Activated T-cell treated with anti-CD3 and anti-CD28 coated beads, Interleukin-2, amount 50 U/mL, for 24 hours (primary cell): ENCODE data around the gene LTBP3.

Source experiments
- DNase-seq: peaks from one replicate; pipeline ENCODE4 v3.0.0-alpha.2; 2020
- H3K27ac Mint-ChIP-seq: 2 replicates; pipeline ENCODE4 v1.8.0; 2020; ENCODE audit warnings: mild to moderate bottlenecking, mixed read lengths
- H3K27me3 Mint-ChIP-seq: 2 replicates; pipeline ENCODE4 v1.8.0; 2020; ENCODE audit warnings: mixed read lengths
- H3K36me3 Mint-ChIP-seq: 2 replicates; pipeline ENCODE4 v1.8.0; 2020; ENCODE audit warnings: low read depth, mixed read lengths
- H3K4me1 Mint-ChIP-seq: 2 replicates; pipeline ENCODE4 v1.8.0; 2020; ENCODE audit warnings: low read depth, mixed read lengths
- H3K4me3 Mint-ChIP-seq: 2 replicates; pipeline ENCODE4 v1.8.0; 2020; ENCODE audit warnings: mild to moderate bottlenecking, moderate library complexity, mixed read lengths
- H3K9me3 Mint-ChIP-seq: 2 replicates; pipeline ENCODE4 v1.8.0; 2020; ENCODE audit warnings: mixed read lengths

Gene LTBP3

DNA sequence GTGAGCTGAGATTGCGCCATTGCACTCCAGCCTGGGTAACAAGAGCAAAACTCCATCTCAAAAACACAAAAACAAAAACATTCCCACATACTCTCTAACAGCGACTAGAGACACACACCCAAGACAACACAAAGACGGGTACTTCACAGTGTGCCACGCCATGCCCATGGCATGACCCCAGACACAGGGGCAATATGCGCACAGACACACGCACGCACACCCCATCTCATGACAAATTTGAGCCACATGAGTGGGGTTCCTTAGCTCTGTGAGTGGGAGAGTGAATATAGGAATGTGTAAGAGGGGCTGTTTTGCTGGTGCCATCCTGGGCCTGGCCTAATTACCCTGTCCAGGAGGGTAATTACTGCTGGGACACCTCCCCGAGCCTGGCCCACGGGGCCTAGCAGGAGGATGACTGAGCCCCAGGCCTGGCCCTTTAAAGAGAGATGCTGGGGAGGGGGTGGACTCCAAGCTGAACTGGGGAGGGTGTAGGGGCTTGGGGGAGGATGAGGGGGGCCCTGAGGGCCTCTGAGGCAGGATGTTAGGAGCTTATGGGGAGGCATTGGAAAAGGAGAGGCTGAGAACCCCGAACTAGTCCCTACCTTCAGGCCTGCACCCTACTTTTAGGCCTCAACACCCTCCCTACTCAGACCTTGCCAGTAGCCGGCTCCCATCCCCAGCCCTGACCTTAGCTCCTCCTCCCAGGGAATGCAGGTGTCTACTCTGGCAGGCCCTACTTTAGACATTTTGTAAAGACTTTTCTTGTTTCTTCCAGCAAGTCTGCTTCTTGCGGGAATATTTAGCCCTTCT, 1.5 kb downstream of the LTBP3 start:
- Mint-ChIP-seq H3K9me3 (no peaks in the 10 kb centered on the region), H3K27me3 (no peaks in the 10 kb centered on the region), H3K4me1 (peaks cover 76% of the 10 kb centered on the region)

DNA sequence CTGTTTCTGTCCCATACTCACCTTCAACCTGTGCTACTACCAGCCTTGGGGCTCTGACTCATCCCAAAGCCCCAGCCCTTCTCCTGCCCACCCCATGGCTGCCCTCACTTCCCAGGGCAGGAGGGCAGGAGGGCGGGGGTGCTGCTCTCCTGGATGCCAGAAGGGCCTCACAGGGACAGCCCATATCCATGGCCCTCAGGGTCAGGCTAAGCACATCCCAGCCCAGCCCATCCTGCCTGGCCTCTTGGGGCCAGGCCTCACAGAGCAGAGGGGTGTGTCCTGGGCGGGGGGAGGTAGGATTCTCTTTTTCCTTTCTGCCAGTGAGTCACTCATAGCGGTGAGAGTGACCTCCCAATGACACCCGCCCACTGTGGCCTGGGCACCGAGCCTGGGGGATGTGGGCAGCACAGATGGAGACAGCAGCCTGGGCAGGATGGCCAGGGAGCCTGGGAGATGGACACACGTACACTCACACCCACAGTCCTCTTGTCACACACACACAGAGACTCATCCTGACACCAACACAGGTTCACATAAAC, 2.4 kb downstream of the LTBP3 start:
- Mint-ChIP-seq H3K4me3 (peak overlapping the region; percentile 84), H3K4me1 (peaks cover 76% of the 10 kb centered on the region)

More for the DNA sequence above, 1.5 kb downstream of the LTBP3 start:
- DNase-seq, result no peak
- Mint-ChIP-seq H3K4me3 (peak overlapping the region; percentile 84), H3K27ac (peak overlapping the region; percentile 92), H3K36me3 (peaks cover 4% of the 10 kb centered on the region)

DNA sequence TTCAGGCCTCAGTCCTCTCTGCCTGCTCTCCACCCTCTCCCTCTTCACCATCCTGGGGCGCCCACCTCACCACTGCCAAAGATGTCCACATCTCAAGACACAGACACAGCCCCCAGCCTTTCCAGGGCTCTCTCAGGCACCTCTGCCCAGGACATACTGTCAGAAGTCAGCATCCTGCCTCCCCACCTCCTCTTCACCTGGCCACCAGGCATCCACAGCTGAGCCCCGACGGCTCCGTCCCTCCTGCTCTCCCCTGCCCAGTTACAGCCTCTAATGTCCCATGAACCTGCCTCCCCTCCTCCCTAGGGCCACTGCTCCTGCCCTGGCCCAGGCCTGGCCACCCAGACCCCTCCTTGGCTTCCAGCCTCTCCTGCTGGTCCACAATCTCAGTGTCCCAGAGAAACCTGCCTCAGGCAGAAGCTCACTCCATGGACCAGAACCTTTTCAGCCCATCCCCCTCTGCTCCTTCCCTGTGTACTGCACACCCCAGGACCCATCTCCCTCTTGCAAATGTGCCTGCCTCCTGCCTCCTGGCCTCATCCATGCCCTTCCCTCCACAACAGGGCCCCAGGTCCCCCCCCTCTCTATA, 3.2 kb downstream of the LTBP3 start:
- H3K4me1 Mint-ChIP-seq, result peaks cover 68% of the 10 kb centered on the region
- H3K27ac Mint-ChIP-seq, result peak overlapping the region; percentile 87
- H3K4me3 Mint-ChIP-seq, result peak overlapping the region; percentile 57

More for the DNA sequence above, 2.4 kb downstream of the LTBP3 start:
- DNase-seq, result peak; percentile 55
- H3K27me3 Mint-ChIP-seq, result no peaks in the 10 kb centered on the region
- peaks cover 13% of the 10 kb centered on the region for H3K36me3 Mint-ChIP-seq
- H3K27ac Mint-ChIP-seq, result peak overlapping the region; percentile 88
- no peaks in the 10 kb centered on the region for H3K9me3 Mint-ChIP-seq

DNA sequence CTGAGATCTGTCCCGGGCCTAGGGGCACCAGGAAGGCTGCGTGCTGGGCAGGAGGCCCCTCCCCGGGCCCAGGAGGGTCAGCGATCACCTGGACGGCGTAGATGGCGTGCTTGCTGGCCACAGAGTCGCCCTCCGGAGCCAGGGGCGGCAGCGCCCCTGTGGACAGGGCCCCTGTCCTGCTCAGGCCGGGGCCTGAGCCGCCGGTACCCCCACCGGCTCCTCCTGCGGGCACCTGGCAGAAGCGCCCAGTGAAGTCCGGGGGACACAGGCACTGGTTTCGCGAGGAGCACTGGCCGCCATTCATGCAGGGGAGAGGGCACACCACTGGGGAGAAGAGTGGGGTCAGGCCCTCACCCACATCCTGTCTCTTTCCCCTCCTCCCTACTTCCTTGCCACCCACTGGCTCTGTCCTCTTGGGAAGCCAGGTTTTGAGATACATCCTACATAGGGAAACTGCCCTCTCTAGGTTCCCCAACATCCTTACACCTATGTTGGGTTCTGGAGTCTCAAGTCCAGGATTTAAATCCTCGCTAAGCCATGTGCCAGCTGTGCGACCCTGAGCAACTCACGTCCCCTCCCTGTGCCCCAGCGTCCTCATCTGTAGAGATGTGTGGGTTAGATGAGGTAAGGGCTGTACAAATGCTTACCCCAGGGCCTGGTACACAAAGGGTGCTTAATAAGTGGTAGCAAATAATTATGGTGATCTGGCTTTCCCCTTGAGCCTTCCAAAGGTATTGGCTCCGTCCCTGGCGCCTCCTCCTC, 3.9 kb downstream of the LTBP3 start:
- Mint-ChIP-seq H3K27ac (peak overlapping the region; percentile 87), H3K36me3 (peaks cover 19% of the 10 kb centered on the region), H3K9me3 (no peaks in the 10 kb centered on the region), H3K4me1 (peaks cover 61% of the 10 kb centered on the region), H3K27me3 (no peaks in the 10 kb centered on the region), H3K4me3 (peak overlapping the region; percentile 57)
- DNase-seq, result no peak

More for the DNA sequence above, 3.2 kb downstream of the LTBP3 start:
- no peaks in the 10 kb centered on the region for H3K27me3 Mint-ChIP-seq
- H3K9me3 Mint-ChIP-seq, result no peaks in the 10 kb centered on the region
- H3K36me3 Mint-ChIP-seq, result peaks cover 15% of the 10 kb centered on the region
- no peak for DNase-seq

DNA sequence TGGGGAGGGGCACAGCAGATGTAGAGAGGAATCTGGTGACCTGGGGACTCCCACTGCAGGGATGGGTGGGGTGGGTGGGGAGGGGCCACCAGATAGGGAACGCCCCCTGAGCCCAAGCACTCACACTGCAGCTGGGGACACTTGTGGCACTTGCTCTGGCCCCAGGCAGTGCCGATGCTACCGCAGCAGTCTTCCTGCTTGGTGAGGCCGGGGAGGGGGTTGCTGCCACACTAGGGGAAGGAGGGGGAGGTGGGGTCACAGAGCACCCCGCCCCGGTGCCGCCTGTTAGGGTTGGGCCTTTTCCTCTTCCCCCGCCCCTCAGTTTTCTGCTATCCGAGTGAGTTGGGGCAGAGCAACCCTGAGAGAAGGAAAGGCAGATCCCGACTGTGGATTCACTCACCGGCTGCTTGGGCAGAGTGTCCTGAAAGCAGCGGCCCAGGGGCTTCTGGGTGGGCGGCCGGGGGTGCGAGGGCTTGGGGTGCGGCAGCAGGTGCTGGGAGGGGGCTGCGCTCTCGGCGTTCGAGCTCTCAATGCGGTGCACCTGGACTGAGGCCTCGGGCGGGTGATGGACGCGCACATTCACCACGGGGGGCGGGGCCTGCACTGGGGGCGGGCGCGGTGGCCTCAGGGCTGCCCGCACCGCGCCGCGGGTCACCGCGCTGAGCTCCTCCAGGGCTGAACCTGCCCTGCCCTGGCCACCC, 4.7 kb downstream of the LTBP3 start:
- H3K27me3 Mint-ChIP-seq, result no peaks in the 10 kb centered on the region
- H3K4me3 Mint-ChIP-seq, result peak overlapping the region; percentile 49
- peaks cover 22% of the 10 kb centered on the region for H3K36me3 Mint-ChIP-seq
- no peak overlapping the region for H3K27ac Mint-ChIP-seq
- peak; percentile 78 for DNase-seq
- H3K9me3 Mint-ChIP-seq, result no peaks in the 10 kb centered on the region
- H3K4me1 Mint-ChIP-seq, result peaks cover 65% of the 10 kb centered on the region

DNA sequence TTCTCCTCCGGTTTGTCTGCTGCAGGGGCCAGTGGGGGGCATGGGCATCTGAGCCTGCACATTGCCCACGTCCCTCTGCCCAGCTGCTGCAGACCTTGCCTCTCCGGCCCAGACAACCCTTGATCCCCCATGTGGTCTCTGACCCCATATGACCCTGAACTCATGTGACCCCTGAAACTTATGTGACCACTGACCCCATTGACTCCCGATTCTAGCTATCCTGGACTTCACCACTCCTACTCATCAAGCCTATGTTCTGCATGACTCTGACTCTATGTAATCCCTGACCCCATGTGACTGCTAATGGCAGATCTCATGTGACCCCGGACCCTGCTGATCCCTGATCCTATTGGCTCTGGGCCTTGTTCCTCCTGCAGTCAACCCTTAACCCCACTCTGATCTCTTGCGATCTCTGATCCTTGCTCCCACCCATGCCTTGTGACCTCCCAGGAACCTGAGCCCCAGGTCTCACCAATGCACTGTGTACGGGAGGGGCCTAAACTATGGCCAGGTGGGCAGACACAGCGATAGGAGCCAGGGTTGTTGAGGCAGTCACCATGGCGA, 5.7 kb downstream of the LTBP3 start:
- Mint-ChIP-seq H3K4me1 (peaks cover 73% of the 10 kb centered on the region), H3K27ac (peak overlapping the region; percentile 54), H3K9me3 (no peaks in the 10 kb centered on the region), H3K4me3 (no peak overlapping the region), H3K27me3 (no peaks in the 10 kb centered on the region), H3K36me3 (peaks cover 26% of the 10 kb centered on the region)
- DNase-seq, result no peak

DNA sequence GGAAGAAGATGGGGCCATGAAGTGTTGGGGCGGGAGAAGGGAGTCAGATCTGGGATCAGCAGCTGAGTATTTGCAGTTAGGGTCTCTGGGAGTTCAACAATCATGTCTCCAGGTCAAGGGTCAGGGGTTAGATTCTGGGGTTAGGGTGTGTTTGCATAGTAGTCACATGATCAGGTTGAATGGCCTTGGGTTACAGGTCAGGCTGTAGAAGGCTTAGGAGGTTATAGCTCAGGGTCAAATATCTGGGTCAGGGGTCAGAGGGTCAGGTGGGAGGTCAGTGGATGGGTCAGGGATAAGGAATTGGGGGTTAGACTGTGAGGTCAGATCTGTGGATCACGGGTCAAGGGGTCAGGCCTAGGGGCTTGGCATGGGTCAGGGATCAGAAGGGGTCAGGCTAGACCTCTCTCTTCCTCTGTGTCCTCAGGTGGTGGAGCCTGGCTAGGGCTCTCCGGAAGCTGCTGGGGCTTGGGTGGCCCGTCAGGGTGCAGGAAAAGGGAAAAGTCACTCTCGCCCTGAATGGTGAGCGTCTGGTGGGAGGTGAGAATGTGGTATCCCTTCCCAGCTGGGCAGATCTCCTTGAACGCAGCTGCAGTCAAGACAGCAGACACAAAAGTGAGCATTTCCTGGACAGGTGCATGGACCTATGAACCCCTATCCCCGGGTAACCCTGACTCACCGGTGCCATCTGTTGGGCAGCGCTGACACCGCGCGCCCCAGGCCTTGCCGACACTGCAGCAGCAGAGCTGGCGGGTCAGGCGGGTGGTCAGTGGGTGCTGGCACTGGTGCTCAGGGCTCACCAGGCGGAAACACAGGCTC, 6.4 kb downstream of the LTBP3 start:
- Mint-ChIP-seq H3K27me3 (no peaks in the 10 kb centered on the region), H3K27ac (peak overlapping the region; percentile 54), H3K4me3 (no peak overlapping the region), H3K9me3 (no peaks in the 10 kb centered on the region), H3K4me1 (peaks cover 73% of the 10 kb centered on the region), H3K36me3 (peaks cover 26% of the 10 kb centered on the region)
- peak; percentile 77 for DNase-seq

DNA sequence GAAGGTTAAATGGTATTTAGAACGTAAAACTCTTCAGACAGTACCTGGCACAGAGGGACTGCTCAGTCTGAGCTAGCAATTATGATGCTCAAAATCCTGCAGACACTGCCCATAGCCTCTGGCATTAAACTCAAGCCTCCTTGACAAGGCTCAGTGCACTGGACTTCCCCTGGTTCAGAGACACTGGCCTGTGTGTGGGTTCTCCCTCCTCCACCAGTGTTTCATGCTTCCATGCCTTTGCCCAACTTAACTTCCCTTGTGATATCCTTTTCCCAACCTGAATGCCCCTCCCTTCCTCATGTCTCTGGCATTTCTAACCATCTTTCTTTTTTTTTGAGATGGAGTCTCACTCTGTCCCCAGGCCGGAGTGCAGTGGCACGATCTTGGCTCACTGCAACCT, 9.1 kb downstream of the LTBP3 start:
- Mint-ChIP-seq H3K9me3 (no peaks in the 10 kb centered on the region), H3K4me3 (no peak overlapping the region), H3K4me1 (peaks cover 70% of the 10 kb centered on the region), H3K27ac (no peak overlapping the region), H3K27me3 (no peaks in the 10 kb centered on the region), H3K36me3 (peaks cover 36% of the 10 kb centered on the region)
- DNase-seq, result no peak

DNA sequence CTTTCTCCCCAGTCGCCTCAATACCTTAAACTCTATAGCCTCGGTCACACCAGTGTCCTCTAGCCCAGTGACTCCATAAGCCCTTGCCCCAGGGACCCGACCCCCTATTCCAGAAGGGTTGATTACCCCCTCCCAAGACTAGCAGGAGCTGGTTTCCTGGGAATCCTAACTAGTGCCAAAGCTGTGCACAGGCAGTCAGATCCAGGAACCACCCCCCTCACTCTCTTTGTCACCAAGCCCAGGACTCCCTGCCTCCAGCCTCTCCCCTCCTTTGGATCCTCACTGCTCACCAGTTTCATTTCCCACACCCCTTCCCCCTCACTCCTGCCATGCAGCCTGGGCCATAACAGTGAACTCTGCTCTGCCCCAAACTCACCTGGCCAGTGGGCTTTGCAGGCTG, 9.8 kb downstream of the LTBP3 start:
- Mint-ChIP-seq H3K27ac (no peak overlapping the region), H3K36me3 (peaks cover 40% of the 10 kb centered on the region)
- DNase-seq, result no peak

DNA sequence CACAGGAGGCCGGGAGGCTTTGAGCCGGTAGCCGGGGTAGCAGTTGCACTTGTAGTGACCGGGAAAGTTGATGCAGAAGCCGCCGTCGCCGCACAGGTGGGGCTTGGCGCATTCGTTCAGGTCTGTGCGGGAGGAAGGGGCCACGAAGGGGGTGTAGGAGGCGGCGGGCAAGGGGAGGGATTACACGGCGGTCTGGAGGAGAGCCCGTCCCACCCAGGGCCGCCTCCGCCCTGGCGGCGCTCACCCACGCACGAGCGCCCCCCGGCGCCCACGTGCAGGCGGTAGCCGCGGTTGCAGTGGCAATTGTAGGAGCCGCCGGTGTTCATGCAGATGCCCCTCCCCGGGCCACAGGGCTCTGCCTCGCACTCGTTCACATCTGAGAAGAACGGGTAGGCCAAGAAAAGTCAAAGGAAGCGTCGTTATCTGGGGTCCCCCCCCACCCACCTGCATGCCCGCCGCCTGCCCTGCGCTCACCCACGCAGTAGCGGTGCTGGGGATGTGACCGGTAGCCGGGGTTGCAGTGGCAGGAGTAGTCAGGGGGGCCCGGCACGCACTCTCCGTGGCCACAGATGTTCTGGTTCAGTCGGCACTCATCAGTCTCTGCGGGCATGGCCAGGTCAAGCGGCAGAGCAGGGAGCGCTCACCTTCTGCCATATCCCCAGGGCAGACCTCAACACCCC, 10.6 kb downstream of the LTBP3 start:
- no peak for DNase-seq
- peaks cover 44% of the 10 kb centered on the region for H3K36me3 Mint-ChIP-seq
- peak overlapping the region; percentile 17 for H3K27ac Mint-ChIP-seq
- H3K27me3 Mint-ChIP-seq, result no peaks in the 10 kb centered on the region
- peak overlapping the region; percentile 68 for H3K4me3 Mint-ChIP-seq
- H3K9me3 Mint-ChIP-seq, result no peaks in the 10 kb centered on the region
- peaks cover 62% of the 10 kb centered on the region for H3K4me1 Mint-ChIP-seq

More for the DNA sequence above, 9.8 kb downstream of the LTBP3 start:
- H3K4me1 Mint-ChIP-seq, result peaks cover 69% of the 10 kb centered on the region
- no peaks in the 10 kb centered on the region for H3K9me3 Mint-ChIP-seq
- H3K27me3 Mint-ChIP-seq, result no peaks in the 10 kb centered on the region
- H3K4me3 Mint-ChIP-seq, result no peak overlapping the region

DNA sequence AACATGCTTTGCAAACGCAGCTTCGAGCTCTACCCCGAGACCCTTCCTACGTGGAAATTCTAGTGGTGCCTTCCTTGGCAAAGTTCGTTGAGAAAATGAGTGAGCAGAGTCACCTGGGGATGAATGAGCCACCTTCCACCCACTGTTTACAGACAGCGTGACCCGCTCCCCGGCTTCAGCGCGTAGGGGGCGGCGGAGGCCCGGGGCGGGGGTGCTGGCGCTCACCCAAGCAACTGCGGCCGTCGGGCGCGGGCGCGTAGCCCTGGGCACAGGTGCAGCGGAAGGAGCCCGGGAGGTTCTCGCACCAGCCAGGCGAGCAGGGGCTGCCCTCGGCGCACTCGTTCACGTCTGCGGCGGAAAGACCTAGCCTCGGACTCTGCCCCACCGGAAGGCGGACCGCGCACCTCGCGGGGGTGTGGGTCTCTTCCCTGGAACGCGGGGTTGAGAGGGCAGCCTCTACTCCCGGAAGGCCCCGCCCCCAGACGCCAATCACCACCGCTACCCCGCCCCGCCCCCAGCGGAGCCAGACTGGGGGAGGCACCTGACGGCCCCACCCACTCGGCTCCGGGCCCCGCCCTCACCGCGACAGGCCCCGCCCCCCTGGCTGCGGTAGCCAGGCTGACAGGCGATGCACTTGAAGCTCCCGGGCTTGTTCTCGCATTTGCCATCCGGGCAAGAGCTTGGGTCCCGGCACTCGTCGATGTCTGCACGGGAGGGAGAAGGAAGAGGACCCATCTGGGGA, 11.8 kb downstream of the LTBP3 start:
- Mint-ChIP-seq H3K27ac (peak overlapping the region; percentile 89), H3K36me3 (peaks cover 42% of the 10 kb centered on the region), H3K27me3 (no peaks in the 10 kb centered on the region), H3K9me3 (no peaks in the 10 kb centered on the region), H3K4me1 (peaks cover 58% of the 10 kb centered on the region), H3K4me3 (peak overlapping the region; percentile 68)
- peak; percentile 99 for DNase-seq

DNA sequence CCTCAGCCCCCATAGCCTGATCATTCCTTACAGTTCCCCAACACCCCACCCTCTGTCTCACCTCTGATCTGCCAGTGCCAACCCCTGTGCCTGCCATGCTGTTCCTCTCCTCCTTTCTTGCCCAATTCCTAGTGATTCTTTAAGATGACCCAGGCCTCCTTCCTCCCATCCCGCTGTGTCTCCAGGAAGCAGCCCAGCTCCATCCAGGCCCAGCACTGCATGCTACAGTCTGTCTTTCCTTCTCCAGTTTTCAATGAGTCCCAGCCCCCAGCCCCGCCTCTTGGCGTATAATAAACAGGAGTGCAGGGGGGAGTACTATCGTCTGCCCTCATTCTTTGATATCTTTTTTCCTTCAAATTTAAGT, 12.3 kb downstream of the LTBP3 start:
- H3K9me3 Mint-ChIP-seq, result no peaks in the 10 kb centered on the region
- peak overlapping the region; percentile 66 for H3K4me3 Mint-ChIP-seq
- peaks cover 37% of the 10 kb centered on the region for H3K36me3 Mint-ChIP-seq
- no peak for DNase-seq
- H3K27ac Mint-ChIP-seq, result peak overlapping the region; percentile 83
- peaks cover 62% of the 10 kb centered on the region for H3K4me1 Mint-ChIP-seq
- H3K27me3 Mint-ChIP-seq, result no peaks in the 10 kb centered on the region
